MV-4-11 (cell line): ENCODE data around the gene STK38L.

Experiments
- DNase-seq: peaks from one replicate; lab custom pipeline; 2025; lab: John Stamatoyannopoulos, UW

STK38L gene

GRCh38 chr12:27243804-27244688 lies at the start of gene STK38L:
STK38L (plus strand) TSS chr12:27244286; CDS start chr12:27297721, 53,435 bp downstream.
- peak; percentile 97 for DNase-seq

- no peak for DNase-seq
Observed at GRCh38 chr12:27194644-27195043, 49.4 kb upstream of the STK38L start.

- no peak for DNase-seq
Observed at GRCh38 chr12:27198036-27198435, 46.0 kb upstream of the STK38L start.

- no peak for DNase-seq
Observed at GRCh38 chr12:27199638-27200300, 44.3 kb upstream of the STK38L start.

- no peak for DNase-seq
Observed at GRCh38 chr12:27201169-27201568, 42.9 kb upstream of the STK38L start.

GRCh38 chr12:27206801-27207502 lies 37.1 kb upstream of the STK38L start:
- no peak for DNase-seq

- DNase-seq: peak; percentile 56
Observed at GRCh38 chr12:27207615-27208413, 36.3 kb upstream of the STK38L start.

- no peak for DNase-seq
Observed at GRCh38 chr12:27208414-27208750, 35.7 kb upstream of the STK38L start.

- DNase-seq: no peak
Observed at GRCh38 chr12:27209257-27209910, 34.7 kb upstream of the STK38L start.

GRCh38 chr12:27210187-27210586 lies 33.9 kb upstream of the STK38L start:
- DNase-seq: no peak

- no peak for DNase-seq
Observed at GRCh38 chr12:27212861-27213260, 31.2 kb upstream of the STK38L start.

- DNase-seq: no peak
Observed at GRCh38 chr12:27213304-27213703, 30.8 kb upstream of the STK38L start.

- no peak for DNase-seq
Observed at GRCh38 chr12:27213830-27214787, 30.0 kb upstream of the STK38L start.

- no peak for DNase-seq
Observed at GRCh38 chr12:27217590-27217989, 26.5 kb upstream of the STK38L start.

GRCh38 chr12:27219693-27220054 lies 24.4 kb upstream of the STK38L start:
- no peak for DNase-seq

- DNase-seq: peak; percentile 85
Observed at GRCh38 chr12:27220055-27220987, 23.8 kb upstream of the STK38L start.

- DNase-seq: no peak
Observed at GRCh38 chr12:27220988-27221345, 23.1 kb upstream of the STK38L start.

GRCh38 chr12:27221625-27222387 lies 22.3 kb upstream of the STK38L start:
- DNase-seq: peak; percentile 77
